ENCODE measurements around the gene MICALL1.

The MICALL1 gene

GRCh38 chr22:37905534-37906363 is at the start of gene MICALL1:
Gene MICALL1, plus strand, starts transcription at chr22:37906297. Its CDS starts 126 bp downstream, at chr22:37906423.
- DNase-seq = no peak

- DNase-seq = no peak
Measured at GRCh38 chr22:37860796-37861421, 45.2 kb upstream of the MICALL1 start.

GRCh38 chr22:37862570-37863325 is 43.3 kb upstream of the MICALL1 start:
- no peak for DNase-seq

GRCh38 chr22:37865510-37865909 is 40.6 kb upstream of the MICALL1 start:
- DNase-seq = no peak

GRCh38 chr22:37870273-37870672 is 35.8 kb upstream of the MICALL1 start:
- no peak for DNase-seq

- DNase-seq = no peak
Measured at GRCh38 chr22:37880668-37881440, 25.2 kb upstream of the MICALL1 start.

GRCh38 chr22:37884420-37884819 is 21.7 kb upstream of the MICALL1 start:
- no peak for DNase-seq

- DNase-seq = no peak
Measured at GRCh38 chr22:37887584-37888378, 18.3 kb upstream of the MICALL1 start.

- DNase-seq = no peak
Measured at GRCh38 chr22:37891926-37892325, 14.2 kb upstream of the MICALL1 start.

GRCh38 chr22:37892566-37893335 is 13.3 kb upstream of the MICALL1 start:
- DNase-seq = peak; percentile 30

GRCh38 chr22:37893583-37893983 is 12.5 kb upstream of the MICALL1 start:
- DNase-seq = no peak

- DNase-seq = no peak
Measured at GRCh38 chr22:37894939-37895670, 11.0 kb upstream of the MICALL1 start.

GRCh38 chr22:37896181-37896592 is 9.9 kb upstream of the MICALL1 start:
- no peak for DNase-seq

GRCh38 chr22:37896939-37897338 is 9.2 kb upstream of the MICALL1 start:
- DNase-seq = no peak

GRCh38 chr22:37897807-37898206 is 8.3 kb upstream of the MICALL1 start:
- DNase-seq = no peak

- no peak for DNase-seq
Measured at GRCh38 chr22:37898441-37899181, 7.5 kb upstream of the MICALL1 start.

- peak; percentile 48 for DNase-seq
Measured at GRCh38 chr22:37904572-37905533, 1.2 kb upstream of the MICALL1 start.

GRCh38 chr22:37906364-37907008 is 389 bp downstream of the MICALL1 start:
- DNase-seq = no peak
